ENCODE data around the gene CTAG1A.

GRCh38 chrX:154545673-154546274 is 39.2 kb upstream of the CTAG1A start:
- no peak for TF ChIP-seq CTCF (IDR thresholded peaks at IDR 0.05 in 4 of 5, conservative IDR thresholded peaks at IDR 0.05 in 1 of 5)
- no peak for TF ChIP-seq POLR2A (IDR thresholded peaks at IDR 0.05)

All from gastrocnemius medialis (tissue), 4 donors.